CD1c-positive myeloid dendritic cell (primary cell): ENCODE data around the gene SLC46A2.

Experiments used
- DNase-seq: peaks from one replicate; pipeline ENCODE4 v3.0.0-alpha.2; 2016; ENCODE audit errors: extremely low spot score

Gene SLC46A2

GRCh38 chr9:112890106-112891081 is at the start of gene SLC46A2:
Gene SLC46A2 (minus strand): TSS chr9:112890876. CDS start chr9:112890681, 195 bp downstream.
- DNase-seq, result peak; percentile 53

GRCh38 chr9:112939418-112939817 is 48.7 kb upstream of the SLC46A2 start:
- DNase-seq, result no peak

- no peak for DNase-seq
Measured at GRCh38 chr9:112933696-112934095, 43.0 kb upstream of the SLC46A2 start.

- DNase-seq, result peak; percentile 36
Measured at GRCh38 chr9:112925058-112925641, 34.5 kb upstream of the SLC46A2 start.

GRCh38 chr9:112921549-112921948 is 30.9 kb upstream of the SLC46A2 start:
- DNase-seq, result peak; percentile 54

- no peak for DNase-seq
Measured at GRCh38 chr9:112917987-112918362, 27.3 kb upstream of the SLC46A2 start.

- DNase-seq, result no peak
Measured at GRCh38 chr9:112917047-112917986, 26.6 kb upstream of the SLC46A2 start.

- DNase-seq, result no peak
Measured at GRCh38 chr9:112914524-112914923, 23.8 kb upstream of the SLC46A2 start.

GRCh38 chr9:112913326-112913725 is 22.6 kb upstream of the SLC46A2 start:
- DNase-seq, result no peak

GRCh38 chr9:112912636-112913035 is 22.0 kb upstream of the SLC46A2 start:
- no peak for DNase-seq

GRCh38 chr9:112911736-112912135 is 21.1 kb upstream of the SLC46A2 start:
- DNase-seq, result no peak

GRCh38 chr9:112905084-112905483 is 14.4 kb upstream of the SLC46A2 start:
- DNase-seq, result no peak

GRCh38 chr9:112900901-112901300 is 10.2 kb upstream of the SLC46A2 start:
- no peak for DNase-seq

- DNase-seq, result no peak
Measured at GRCh38 chr9:112900488-112900887, 9.8 kb upstream of the SLC46A2 start.

GRCh38 chr9:112898872-112899311 is 8.2 kb upstream of the SLC46A2 start:
- DNase-seq, result peak; percentile 68

- DNase-seq, result no peak
Measured at GRCh38 chr9:112896131-112896530, 5.5 kb upstream of the SLC46A2 start.

GRCh38 chr9:112894699-112895098 is 4.0 kb upstream of the SLC46A2 start:
- DNase-seq, result peak; percentile 89

- peak; percentile 69 for DNase-seq
Measured at GRCh38 chr9:112894041-112894440, 3.4 kb upstream of the SLC46A2 start.

GRCh38 chr9:112892981-112893380 is 2.3 kb upstream of the SLC46A2 start:
- DNase-seq, result peak; percentile 47

GRCh38 chr9:112891521-112891920 is 845 bp upstream of the SLC46A2 start:
- DNase-seq, result no peak

- DNase-seq, result peak; percentile 79
Measured at GRCh38 chr9:112887381-112887780, 3.3 kb downstream of the SLC46A2 start.

GRCh38 chr9:112886351-112886750 is 4.3 kb downstream of the SLC46A2 start:
- no peak for DNase-seq
